Measurements from ENCODE around the gene RAB9A.
"Not testable (repeated sequence)": the region's sequence is repeated elsewhere in the genome, so short reads cannot be mapped to it uniquely, and the experiment has no call there.

- TF ChIP-seq, protein P1, sequence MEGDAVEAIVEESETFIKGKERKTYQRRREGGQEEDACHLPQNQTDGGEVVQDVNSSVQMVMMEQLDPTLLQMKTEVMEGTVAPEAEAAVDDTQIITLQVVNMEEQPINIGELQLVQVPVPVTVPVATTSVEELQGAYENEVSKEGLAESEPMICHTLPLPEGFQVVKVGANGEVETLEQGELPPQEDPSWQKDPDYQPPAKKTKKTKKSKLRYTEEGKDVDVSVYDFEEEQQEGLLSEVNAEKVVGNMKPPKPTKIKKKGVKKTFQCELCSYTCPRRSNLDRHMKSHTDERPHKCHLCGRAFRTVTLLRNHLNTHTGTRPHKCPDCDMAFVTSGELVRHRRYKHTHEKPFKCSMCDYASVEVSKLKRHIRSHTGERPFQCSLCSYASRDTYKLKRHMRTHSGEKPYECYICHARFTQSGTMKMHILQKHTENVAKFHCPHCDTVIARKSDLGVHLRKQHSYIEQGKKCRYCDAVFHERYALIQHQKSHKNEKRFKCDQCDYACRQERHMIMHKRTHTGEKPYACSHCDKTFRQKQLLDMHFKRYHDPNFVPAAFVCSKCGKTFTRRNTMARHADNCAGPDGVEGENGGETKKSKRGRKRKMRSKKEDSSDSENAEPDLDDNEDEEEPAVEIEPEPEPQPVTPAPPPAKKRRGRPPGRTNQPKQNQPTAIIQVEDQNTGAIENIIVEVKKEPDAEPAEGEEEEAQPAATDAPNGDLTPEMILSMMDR (conservative IDR thresholded peaks at IDR 0.05; ENCODE audit: low read depth, low read length), result not testable (repeated sequence)
- not testable (repeated sequence) for TF ChIP-seq EZH2 (IDR thresholded peaks at IDR 0.05; ENCODE audit: borderline replicate concordance, low read depth, low read length, poor library complexity, severe bottlenecking)
Measured at GRCh38 chrX:13669755-13670154, 19.2 kb upstream of the RAB9A start.
